HG03103 (cell line): ENCODE data around the gene KLF11.
A peak's percentile ranks its signal among the peaks of the same experiment; 100 is the strongest.

Experiments used
- ATAC-seq: cut with Tn5 transposase; IDR thresholded peaks from one replicate; pipeline ENCODE4 v1.9.1; 2021; ENCODE audit warnings: low read depth; ENCODE audit not compliant: unreplicated experiment

KLF11 gene

GRCh38 chr2:10039658-10040410 lies 3.5 kb upstream of the KLF11 start:
- no peak for ATAC-seq

GRCh38 chr2:10041711-10042110 lies 1.6 kb upstream of the KLF11 start:
- ATAC-seq = no peak

- no peak for ATAC-seq
Measured at GRCh38 chr2:10042301-10043161, 819 bp upstream of the KLF11 start.

- ATAC-seq = peak; percentile 43
Measured at GRCh38 chr2:10043906-10044601, 704 bp downstream of the KLF11 start.

- no peak for ATAC-seq
Measured at GRCh38 chr2:10045561-10046355, 2.4 kb downstream of the KLF11 start.

- no peak for ATAC-seq
Measured at GRCh38 chr2:10046931-10047330, 3.6 kb downstream of the KLF11 start.

GRCh38 chr2:10047616-10048500 lies 4.5 kb downstream of the KLF11 start:
- no peak for ATAC-seq

- ATAC-seq = no peak
Measured at GRCh38 chr2:10048501-10049171, 5.3 kb downstream of the KLF11 start.

GRCh38 chr2:10052216-10052615 lies 8.9 kb downstream of the KLF11 start:
- no peak for ATAC-seq

- ATAC-seq = no peak
Measured at GRCh38 chr2:10053351-10053750, 10.0 kb downstream of the KLF11 start.

- no peak for ATAC-seq
Measured at GRCh38 chr2:10054424-10054823, 11.1 kb downstream of the KLF11 start.

- ATAC-seq = no peak
Measured at GRCh38 chr2:10054976-10055375, 11.6 kb downstream of the KLF11 start.

GRCh38 chr2:10056439-10056838 lies 13.1 kb downstream of the KLF11 start:
- no peak for ATAC-seq

- no peak for ATAC-seq
Measured at GRCh38 chr2:10057231-10058107, 14.1 kb downstream of the KLF11 start.

GRCh38 chr2:10058251-10059015 lies 15.1 kb downstream of the KLF11 start:
- no peak for ATAC-seq

GRCh38 chr2:10059016-10059351 lies 15.6 kb downstream of the KLF11 start:
- ATAC-seq = no peak

GRCh38 chr2:10059552-10060335 lies 16.4 kb downstream of the KLF11 start:
- ATAC-seq = no peak
